Measurements from ENCODE around the gene SCUBE1. TPM values are rescaled to one million over a fixed set of nuclear protein-coding genes. Genes with fewer than 3 reads are reported as not detected.

The SCUBE1 gene
- total and polyA plus RNA-seq, 10 of the 15 experiments (the other 5 are each of a cell fraction or from before 2014, with no cell fraction given), result not detected

DNA sequence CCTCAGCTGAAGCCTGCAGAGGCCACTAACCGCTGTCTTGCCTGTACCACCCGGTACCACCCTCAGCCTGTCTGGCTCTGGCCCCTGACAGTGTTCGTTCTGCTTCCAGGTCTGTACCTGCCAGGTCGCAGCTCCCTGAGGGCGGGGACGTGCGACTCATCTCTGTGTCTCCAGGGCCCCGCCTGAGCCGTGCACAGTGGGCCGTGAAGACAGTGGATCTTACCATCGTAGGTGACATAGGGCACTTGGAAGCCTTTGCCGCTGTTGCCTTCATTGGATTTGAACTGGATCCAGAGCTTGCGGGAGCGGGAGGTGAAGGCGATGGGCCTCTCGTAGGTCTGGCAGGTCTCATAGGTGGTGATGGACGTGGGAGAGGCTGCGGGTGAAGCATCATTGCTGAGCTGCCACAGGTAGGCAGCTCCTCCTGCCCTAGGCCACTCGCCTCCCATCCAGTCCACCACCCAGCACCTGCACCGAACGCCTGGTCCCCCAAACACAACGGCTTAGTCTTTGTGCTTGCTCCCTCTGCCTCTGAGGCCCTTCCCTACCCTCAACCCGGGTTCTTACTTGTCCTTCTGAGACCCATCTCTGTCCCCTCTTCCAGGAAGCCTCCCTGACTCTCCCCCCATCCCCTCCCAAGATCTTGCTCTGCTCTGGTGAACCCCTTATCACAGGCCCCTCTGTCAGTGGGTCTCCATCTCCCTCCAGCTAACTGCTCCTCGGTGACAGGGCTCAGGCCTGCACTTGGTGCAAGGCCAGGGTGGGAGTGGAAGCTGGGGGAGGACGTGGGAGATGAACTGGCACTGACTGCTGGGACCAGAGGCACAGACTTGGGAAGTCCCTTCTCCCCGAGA, 135.1 kb downstream of the SCUBE1 start:
- POLR2A ChIA-PET, result no interaction called here
- SMC1A ChIA-PET (ENCODE audit: uncharacterized antibody, unreplicated experiment), result no interaction called here

DNA sequence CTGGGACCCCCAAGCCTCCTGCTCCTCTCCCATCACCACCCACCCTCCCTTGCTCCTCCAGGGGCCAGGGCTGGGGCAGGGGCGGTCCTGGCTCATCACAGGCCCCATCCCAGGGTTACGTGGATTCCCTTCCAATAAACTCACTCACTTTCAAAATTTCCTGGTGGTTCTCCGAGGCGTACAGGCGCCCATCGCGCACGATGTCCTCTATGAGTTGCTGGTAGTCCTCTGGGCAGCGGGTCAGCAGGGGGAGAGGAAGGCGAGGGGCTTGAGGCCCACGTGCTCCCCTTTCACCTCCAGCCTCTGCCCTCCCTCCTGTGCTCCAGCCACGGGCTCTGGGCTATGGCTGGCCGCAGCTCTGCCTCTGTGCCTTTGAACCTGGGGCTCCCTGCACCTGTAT, 135.8 kb downstream of the SCUBE1 start:
- no peaks in the 10 kb centered on the region for H3K79me2 ChIP-seq (ENCODE audit: control insufficient read depth, insufficient read depth, low read length)
- RAD21 ChIA-PET (ENCODE audit: unreplicated experiment), result no interaction called here
- H3K9me3 ChIP-seq (replicated peaks; ENCODE audit: control insufficient read depth, insufficient read depth, low read length), result no peaks in the 10 kb centered on the region
- no peak overlapping the region for H3K4me3 ChIP-seq
- FAIRE-seq, result no peak
- no peak for DNase-seq (ENCODE audit: low read depth, low spot score)
- CTCF ChIA-PET, result no interaction called here
- in situ Hi-C loops (cut with MboI), result no loop called here
- intact Hi-C loops (cut with micrococcal nuclease; ENCODE audit: unreplicated experiment), result no loop called here
- ATAC-seq, result no peak
- 53% methylated on average over 13 of the region's 13 CpGs for WGBS (ENCODE audit: insufficient coverage, insufficient replicate concordance, low lambda C conversion rate, missing lambda C conversion rate)
- no peak overlapping the region for H2AFZ ChIP-seq (ENCODE audit: control insufficient read depth, low read depth, low read length)
- H3K4me2 ChIP-seq (ENCODE audit: control insufficient read depth, insufficient read depth), result no peak overlapping the region
- H3K27me3 ChIP-seq (replicated peaks in 1 of 2; ENCODE audit: control insufficient read depth in 2 of 2, insufficient read depth in 2 of 2, low read length in 1 of 2), result no peaks in the 10 kb centered on the region; a peak in 1 of 4 replicates
- H3K4me1 ChIP-seq (ENCODE audit: control insufficient read depth, insufficient read depth, low read length), result no peaks in the 10 kb centered on the region
- POLR2A ChIA-PET, result no interaction called here
- H3K27ac ChIP-seq (ENCODE audit: control insufficient read depth, insufficient read depth), result no peak overlapping the region
- no peak overlapping the region for H3K9ac ChIP-seq (ENCODE audit: control insufficient read depth, insufficient read depth, low read length)
- no TSS peak for BruUV-seq (replicated peaks)
- SMC1A ChIA-PET (ENCODE audit: uncharacterized antibody, unreplicated experiment), result no interaction called here
- H3K36me3 ChIP-seq (ENCODE audit: control insufficient read depth in 2 of 2, insufficient read depth in 2 of 2, low read length in 1 of 2), result no peaks in the 10 kb centered on the region
- no peaks in the 10 kb centered on the region for H4K20me1 ChIP-seq (ENCODE audit: control insufficient read depth, insufficient read depth)
- TF ChIP-seq TAF1 (IDR thresholded peaks at IDR 0.05; ENCODE audit: borderline replicate concordance, low read depth, low read length) (no peak), BRCA1 (IDR thresholded peaks at IDR 0.05; ENCODE audit: low read depth, low read length) (no peak), TCF12 (IDR thresholded peaks at IDR 0.05; ENCODE audit: low read depth, low read length) (no peak), NR2C2 (IDR thresholded peaks at IDR 0.05; ENCODE audit: borderline replicate concordance, control insufficient read depth, insufficient read length, low read depth) (no peak), MEF2B (IDR thresholded peaks at IDR 0.05; ENCODE audit: partially characterized antibody, poor library complexity, severe bottlenecking) (no peak), POLR2AphosphoS2 (IDR thresholded peaks at IDR 0.05; ENCODE audit: low read depth, low read length) (no peak), POLR2A (IDR thresholded peaks at IDR 0.05; ENCODE audit: low read depth, low read length) (no peak), RAD51 (IDR thresholded peaks at IDR 0.05) (no peak), BCL11A (IDR thresholded peaks at IDR 0.05; ENCODE audit: low read depth, low read length) (no peak)
- TF ChIP-seq, protein P1, sequence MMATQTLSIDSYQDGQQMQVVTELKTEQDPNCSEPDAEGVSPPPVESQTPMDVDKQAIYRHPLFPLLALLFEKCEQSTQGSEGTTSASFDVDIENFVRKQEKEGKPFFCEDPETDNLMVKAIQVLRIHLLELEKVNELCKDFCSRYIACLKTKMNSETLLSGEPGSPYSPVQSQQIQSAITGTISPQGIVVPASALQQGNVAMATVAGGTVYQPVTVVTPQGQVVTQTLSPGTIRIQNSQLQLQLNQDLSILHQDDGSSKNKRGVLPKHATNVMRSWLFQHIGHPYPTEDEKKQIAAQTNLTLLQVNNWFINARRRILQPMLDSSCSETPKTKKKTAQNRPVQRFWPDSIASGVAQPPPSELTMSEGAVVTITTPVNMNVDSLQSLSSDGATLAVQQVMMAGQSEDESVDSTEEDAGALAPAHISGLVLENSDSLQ (IDR thresholded peaks at IDR 0.05), result no peak

More for the DNA sequence above, 135.1 kb downstream of the SCUBE1 start:
- no peaks in the 10 kb centered on the region for H4K20me1 ChIP-seq (ENCODE audit: control insufficient read depth, insufficient read depth)
- no peaks in the 10 kb centered on the region for H3K4me1 ChIP-seq (ENCODE audit: control insufficient read depth, insufficient read depth, low read length)
- DNase-seq (ENCODE audit: low read depth, low spot score), result no peak
- WGBS (ENCODE audit: insufficient coverage, insufficient replicate concordance, low lambda C conversion rate, missing lambda C conversion rate), result 24% methylated on average over 26 of the region's 26 CpGs
- no TSS peak for BruUV-seq (replicated peaks)
- CTCF ChIA-PET, result no interaction called here
- no peak overlapping the region for H3K4me3 ChIP-seq
- no peak overlapping the region for H3K9ac ChIP-seq (ENCODE audit: control insufficient read depth, insufficient read depth, low read length)
- no peaks in the 10 kb centered on the region for H3K36me3 ChIP-seq (ENCODE audit: control insufficient read depth in 2 of 2, insufficient read depth in 2 of 2, low read length in 1 of 2)
- H3K79me2 ChIP-seq (ENCODE audit: control insufficient read depth, insufficient read depth, low read length), result no peaks in the 10 kb centered on the region
- no peaks in the 10 kb centered on the region; a peak in 1 of 4 replicates for H3K27me3 ChIP-seq (replicated peaks in 1 of 2; ENCODE audit: control insufficient read depth in 2 of 2, insufficient read depth in 2 of 2, low read length in 1 of 2)
- RAD21 ChIA-PET (ENCODE audit: unreplicated experiment), result no interaction called here
- intact Hi-C loops (cut with micrococcal nuclease; ENCODE audit: unreplicated experiment), result no loop called here
- no peak for TF ChIP-seq CBFB (IDR thresholded peaks at IDR 0.05; ENCODE audit: low read depth)
- TF ChIP-seq HDAC2 (IDR thresholded peaks at IDR 0.05), result no peak
- TF ChIP-seq, protein P2, sequence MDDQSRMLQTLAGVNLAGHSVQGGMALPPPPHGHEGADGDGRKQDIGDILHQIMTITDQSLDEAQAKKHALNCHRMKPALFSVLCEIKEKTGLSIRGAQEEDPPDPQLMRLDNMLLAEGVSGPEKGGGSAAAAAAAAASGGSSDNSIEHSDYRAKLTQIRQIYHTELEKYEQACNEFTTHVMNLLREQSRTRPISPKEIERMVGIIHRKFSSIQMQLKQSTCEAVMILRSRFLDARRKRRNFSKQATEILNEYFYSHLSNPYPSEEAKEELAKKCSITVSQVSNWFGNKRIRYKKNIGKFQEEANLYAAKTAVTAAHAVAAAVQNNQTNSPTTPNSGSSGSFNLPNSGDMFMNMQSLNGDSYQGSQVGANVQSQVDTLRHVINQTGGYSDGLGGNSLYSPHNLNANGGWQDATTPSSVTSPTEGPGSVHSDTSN (IDR thresholded peaks at IDR 0.05; ENCODE audit: insufficient replicate concordance, low read depth, low read length), result no peak
- TF ChIP-seq, protein P3, sequence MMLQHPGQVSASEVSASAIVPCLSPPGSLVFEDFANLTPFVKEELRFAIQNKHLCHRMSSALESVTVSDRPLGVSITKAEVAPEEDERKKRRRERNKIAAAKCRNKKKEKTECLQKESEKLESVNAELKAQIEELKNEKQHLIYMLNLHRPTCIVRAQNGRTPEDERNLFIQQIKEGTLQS (IDR thresholded peaks at IDR 0.05; ENCODE audit: borderline replicate concordance, extremely low read depth, low read depth, low read length), result no peak
- in situ Hi-C loops (cut with MboI), result no loop called here
- no peak for ATAC-seq
- no peaks in the 10 kb centered on the region for H3K9me3 ChIP-seq (replicated peaks; ENCODE audit: control insufficient read depth, insufficient read depth, low read length)
- H2AFZ ChIP-seq (ENCODE audit: control insufficient read depth, low read depth, low read length), result no peak overlapping the region
- FAIRE-seq, result no peak
- no peak overlapping the region for H3K4me2 ChIP-seq (ENCODE audit: control insufficient read depth, insufficient read depth)
- H3K27ac ChIP-seq (ENCODE audit: control insufficient read depth, insufficient read depth), result no peak overlapping the region

All from GM12878 (cell line).